GM19468 (cell line): ENCODE data around the gene SPEM3.
"Not testable (repeated sequence)": the region's sequence is repeated elsewhere in the genome, so short reads cannot be mapped to it uniquely, and the experiment has no call there.

Experiments
- ATAC-seq: cut with Tn5 transposase; IDR thresholded peaks from one replicate; pipeline ENCODE4 v1.9.1; 2021; ENCODE audit warnings: mild to moderate bottlenecking, moderate library complexity, moderate number of reproducible peaks; ENCODE audit not compliant: unreplicated experiment; ENCODE audit errors: extremely low read depth

SPEM3 gene

GRCh38 chr17:7468290-7468689 lies 39.6 kb downstream of the SPEM3 start:
- ATAC-seq = no peak

DNA sequence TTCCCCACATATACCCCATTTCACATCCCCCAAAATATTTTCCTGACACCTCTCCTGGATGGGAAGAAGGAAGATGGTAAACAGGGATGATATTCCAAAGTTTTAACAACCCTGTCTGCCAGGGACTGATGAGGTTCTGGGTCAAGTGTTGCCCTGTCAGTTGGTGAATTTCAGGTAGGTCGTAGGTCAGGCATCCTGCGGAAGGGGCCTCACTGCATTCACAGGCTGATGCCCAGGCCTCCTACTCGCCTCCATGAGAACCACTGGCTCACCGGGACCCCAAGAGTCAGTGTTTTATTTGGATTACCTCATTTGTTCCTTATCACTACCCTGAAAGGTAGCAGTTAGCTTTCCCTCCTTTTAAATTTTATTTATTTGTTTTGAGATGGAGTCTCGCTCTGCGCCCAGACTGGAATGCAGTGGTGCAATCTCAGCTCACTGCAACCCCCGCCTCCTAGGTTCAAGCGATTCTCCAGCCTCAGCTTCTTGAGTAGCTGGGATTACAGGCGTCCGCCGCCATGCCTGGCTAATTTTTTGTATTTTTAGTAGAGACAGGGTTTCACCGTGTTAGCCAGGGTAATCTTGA lies 40.2 kb downstream of the SPEM3 start:
- ATAC-seq = no peak

GRCh38 chr17:7469843-7470242 lies 41.2 kb downstream of the SPEM3 start:
- not testable (repeated sequence) for ATAC-seq

DNA sequence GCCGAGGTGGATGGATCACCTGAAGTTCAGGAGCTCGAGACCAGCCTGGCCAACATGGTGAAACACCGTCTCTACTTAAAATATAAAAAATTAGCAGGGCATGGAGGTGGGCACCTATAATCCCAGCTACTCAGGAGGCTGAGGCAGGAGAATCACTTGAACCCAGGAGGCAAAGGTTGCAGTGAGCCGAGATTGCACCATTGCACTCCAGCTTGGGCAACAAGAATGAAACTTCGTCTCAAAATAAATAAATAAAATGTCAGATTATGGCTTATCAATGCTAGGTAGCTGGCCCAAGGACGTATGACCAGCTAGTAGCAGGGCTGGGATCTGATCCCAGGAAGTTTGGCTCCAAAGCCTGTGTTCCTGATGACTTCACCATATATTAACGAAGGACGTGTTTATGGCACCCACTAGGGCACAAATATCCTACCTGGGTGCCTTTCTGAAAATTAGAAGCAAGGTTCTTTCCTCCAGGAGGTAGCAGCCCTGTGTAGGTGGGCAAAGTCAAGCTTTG lies 41.9 kb downstream of the SPEM3 start:
- not testable (repeated sequence) for ATAC-seq

GRCh38 chr17:7471729-7472128 lies 43.1 kb downstream of the SPEM3 start:
- no peak for ATAC-seq

- not testable (repeated sequence) for ATAC-seq
These were observed 46.1 kb downstream of the SPEM3 start for GRCh38 chr17:7474767-7475166.

DNA sequence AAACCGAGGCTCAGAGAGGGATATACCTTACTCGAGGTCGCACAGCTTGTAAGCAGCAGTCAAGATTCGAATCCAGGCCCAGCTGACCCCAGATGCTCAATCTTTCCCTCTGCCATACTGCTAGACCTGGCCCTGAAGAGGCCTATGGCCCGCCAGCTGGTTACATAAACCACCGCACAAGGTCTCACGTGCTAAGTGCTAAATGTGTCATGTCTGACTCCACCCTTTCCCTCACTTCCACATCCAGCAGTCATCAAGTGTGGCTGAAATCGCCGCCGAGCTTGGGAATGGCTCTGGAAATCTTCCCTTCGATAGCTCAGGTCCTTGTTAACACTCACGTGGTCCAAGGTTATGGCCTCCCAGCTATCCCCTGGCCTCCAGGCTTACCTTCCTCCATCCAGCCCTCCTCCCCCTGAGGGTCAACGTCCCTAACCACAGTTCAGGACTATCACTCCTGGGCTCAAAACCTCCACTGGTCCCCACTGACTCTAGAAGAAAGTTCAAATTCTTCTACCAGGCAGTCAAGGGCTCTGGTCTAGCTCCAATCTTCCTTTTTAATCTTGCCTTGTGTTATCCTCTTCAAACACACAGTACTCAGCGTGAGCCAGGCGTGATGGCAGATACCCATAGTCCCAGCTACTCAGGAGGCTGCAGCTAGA lies 47.2 kb downstream of the SPEM3 start:
- no peak for ATAC-seq

GRCh38 chr17:7476494-7476893 lies 47.8 kb downstream of the SPEM3 start:
- no peak for ATAC-seq

- no peak for ATAC-seq
These were observed 48.3 kb downstream of the SPEM3 start for GRCh38 chr17:7476951-7477350.

GRCh38 chr17:7477392-7478275 lies 49.0 kb downstream of the SPEM3 start:
- no peak for ATAC-seq

DNA sequence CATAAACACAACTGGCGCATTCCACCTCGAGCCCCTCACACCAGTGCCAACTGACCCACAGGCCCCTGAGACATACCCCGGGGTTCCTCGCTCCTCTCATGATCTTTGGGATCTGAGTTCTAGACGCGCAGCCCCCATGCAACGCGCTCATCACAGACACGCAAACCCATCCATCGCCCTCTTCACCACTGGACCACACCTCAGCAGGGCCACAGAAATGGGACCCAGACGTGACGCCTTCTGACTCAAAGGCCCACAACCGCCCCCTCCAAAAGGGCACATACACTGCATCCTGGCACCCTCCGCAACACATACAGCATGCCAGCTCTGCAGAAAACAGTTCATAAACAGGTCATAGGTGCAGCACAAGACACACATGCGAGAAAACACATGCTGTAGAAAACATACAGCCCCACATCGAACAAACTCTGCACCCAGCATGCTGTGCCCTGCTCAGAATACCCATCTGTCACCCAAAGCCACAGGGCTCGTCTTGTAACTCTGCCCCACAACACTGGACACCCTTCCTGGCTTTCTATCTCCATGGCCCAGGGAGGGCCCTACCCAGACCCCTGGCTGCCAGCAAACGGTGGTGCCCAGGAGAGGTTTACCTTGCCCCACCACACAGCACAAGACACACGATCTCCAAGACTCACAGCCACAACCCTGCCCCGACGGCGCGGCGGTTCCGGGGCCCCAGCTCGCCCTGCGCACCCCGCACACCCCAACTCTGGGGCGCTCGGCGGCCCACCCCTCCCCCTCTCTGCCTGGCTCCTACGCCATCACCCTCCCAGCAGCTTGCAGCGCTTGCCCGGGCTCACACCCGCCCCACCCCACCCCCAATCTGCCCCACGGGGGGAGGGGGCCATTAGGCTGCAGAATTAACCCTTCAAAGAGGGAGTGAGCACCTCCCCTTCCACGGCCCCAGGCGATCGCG lies 49.9 kb downstream of the SPEM3 start:
- no peak for ATAC-seq

- ATAC-seq = no peak
These were observed 50.8 kb downstream of the SPEM3 start, which contains the start of gene ZBTB4 for GRCh38 chr17:7479213-7480088. TSS of gene ZBTB4 (minus strand) at chr17:7479631. CDS start at chr17:7466801, 12,830 bp downstream.

DNA sequence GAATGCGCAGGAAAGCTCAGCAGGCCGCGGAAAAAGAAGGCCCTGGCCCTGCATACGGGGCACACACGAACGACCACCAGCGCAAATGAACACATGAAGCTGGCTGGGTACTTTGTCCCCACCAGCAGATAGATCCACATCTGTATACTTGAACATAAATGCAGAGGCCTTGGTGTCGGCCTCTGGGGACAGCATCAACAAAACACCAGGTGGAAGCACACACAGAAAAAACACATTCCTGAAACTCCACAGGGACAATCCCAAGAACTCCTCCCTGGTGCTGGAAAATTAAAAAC lies 51.4 kb downstream of the SPEM3 start:
- no peak for ATAC-seq

GRCh38 chr17:7481275-7481674 lies 52.6 kb downstream of the SPEM3 start, which contains the start of gene SLC35G6:
TSS of gene SLC35G6 (plus strand) at chr17:7481446. CDS start at chr17:7481517, 71 bp downstream.
- ATAC-seq = not testable (repeated sequence)

DNA sequence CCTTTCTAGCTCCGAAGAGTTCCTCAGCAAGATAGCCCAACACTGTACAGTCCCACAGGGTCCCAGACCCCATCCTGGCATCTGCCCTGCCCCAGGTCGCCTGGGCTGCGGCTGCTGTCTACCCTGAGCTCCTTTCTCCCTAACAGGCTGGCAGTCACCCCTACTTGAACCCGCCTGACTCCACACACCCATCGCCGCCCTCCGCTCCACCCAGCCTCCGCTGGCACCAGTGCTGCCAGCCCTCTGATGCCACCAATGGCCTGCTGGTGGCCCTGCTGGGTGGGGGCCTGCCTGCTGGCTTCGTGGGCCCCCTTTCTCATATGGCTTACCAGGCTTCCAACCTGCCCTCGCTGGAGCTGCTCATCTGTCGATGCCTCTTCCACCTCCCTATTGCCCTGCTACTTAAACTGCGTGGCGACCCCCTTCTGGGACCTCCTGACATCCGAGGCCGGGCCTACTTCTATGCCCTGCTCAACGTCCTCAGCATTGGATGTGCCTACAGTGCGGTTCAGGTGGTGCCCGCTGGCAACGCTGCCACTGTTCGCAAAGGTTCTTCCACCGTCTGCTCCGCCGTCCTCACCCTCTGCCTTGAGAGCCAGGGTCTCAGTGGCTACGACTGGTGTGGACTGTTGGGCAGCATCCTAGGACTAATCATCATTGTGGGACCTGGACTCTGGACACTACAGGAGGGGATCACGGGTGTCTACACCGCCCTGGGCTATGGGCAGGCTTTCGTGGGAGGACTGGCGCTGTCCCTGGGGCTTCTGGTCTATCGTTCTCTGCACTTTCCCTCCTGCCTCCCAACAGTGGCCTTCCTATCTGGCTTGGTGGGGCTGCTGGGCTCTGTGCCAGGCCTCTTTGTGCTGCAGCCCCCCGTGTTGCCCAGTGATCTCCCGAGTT lies 53.4 kb downstream of the SPEM3 start:
- ATAC-seq = not testable (repeated sequence)
